GM21390 (cell line): ENCODE results near the gene SMIM21.

ENCODE experiments used
- ATAC-seq: cut with Tn5 transposase; IDR thresholded peaks from one replicate; pipeline ENCODE4 v1.9.1; 2021; ENCODE audit not compliant: unreplicated experiment

SMIM21 gene

DNA sequence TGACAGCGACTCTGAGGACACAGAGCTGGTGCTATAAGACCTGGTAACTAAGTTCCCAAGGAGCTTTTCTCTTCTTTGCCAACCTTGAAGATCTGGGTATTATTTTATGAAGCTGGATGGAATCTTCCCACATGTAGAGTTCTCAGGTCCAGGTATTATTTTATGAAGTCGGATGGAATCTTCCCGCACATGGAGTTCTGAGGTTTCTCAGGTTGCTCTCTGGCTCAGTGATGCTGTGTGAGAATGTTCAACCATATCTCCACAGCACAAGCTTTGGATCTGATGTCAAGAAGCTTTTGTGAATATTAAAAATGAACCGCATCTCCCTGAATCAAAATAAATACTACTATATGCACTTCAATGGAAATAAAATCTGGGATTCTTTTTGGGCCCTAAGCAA is at the start of gene SMIM21:
Gene SMIM21 (minus strand): TSS at position 101 of the 400 bp plus-strand sequence. CDS start 140 bp downstream, outside the sequence.
- ATAC-seq: no peak

DNA sequence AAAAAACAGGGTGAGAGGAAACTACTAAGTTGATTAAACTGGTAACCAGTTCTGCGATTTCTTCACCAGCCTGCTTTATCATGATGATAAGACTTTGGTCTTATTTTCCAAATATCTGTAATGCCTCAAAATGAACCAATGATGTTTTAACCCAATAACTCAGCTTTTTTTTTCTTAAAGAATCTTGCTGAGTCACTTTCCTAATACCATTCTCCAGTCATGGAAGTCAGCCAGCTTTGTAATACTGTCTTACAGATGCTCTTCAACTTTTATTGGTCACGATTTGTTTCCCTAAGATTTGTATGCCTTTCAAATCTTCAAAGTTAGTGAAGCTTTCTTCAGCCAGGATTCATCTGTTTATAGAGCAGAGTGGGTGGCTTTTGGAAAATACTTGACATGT is 47.7 kb upstream of the SMIM21 start:
- no peak for ATAC-seq

DNA sequence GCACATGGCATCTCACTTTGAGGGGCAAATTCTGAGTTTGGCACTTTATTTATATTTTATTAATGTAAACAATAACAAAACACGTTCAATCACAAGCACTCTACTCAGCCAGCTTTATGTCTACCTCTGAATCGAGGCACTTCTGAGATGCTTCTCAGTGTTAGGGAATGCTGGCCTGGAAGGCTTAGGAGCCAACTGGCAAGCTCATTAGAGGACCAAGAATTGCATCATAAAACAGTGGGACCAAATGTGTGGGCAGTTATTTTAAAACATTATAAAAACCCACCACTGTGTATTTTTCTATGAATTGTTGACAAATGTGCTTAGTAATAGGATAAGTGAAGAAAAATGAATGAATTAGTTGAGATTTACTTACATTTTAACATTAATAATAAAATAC is 46.8 kb upstream of the SMIM21 start:
- ATAC-seq: no peak

DNA sequence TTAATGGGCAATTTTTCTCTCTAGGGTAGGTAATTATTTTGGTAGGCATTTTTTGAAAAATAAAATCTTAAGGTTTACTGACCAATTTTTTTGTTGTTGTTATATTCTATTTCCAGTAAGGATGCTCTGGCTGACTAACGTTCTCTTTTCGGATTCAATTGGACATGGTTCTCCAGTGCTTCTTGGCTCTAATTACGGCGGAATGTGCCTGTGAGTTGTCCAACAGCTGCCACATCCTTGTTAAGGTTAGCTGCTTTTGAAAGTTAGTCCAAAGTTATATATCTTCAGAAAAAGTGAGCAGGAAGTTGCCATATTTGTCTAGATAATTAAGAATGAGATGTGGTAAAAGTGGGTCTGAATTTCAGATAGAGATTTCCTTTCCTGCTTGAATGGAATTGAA is 45.8 kb upstream of the SMIM21 start:
- ATAC-seq: no peak

DNA sequence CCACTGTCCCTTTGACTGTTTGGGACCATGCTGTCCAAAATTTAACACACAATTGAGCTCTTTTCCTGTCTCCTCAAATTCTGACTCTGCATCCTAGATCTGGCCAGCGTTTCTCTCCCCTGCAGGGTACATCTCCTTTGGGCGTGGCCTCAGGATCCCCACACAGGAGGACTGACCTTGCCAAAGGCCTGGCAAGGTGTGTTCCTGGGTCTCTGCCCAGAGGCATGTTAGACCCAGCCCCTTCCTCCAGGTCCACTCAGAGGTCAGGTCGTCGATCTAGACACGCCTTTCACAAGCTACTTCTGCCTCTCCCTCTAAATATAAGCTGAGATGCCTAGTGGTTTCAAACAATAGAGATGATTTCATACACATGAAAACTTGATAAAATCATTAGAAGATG is 45.4 kb upstream of the SMIM21 start:
- ATAC-seq: no peak

DNA sequence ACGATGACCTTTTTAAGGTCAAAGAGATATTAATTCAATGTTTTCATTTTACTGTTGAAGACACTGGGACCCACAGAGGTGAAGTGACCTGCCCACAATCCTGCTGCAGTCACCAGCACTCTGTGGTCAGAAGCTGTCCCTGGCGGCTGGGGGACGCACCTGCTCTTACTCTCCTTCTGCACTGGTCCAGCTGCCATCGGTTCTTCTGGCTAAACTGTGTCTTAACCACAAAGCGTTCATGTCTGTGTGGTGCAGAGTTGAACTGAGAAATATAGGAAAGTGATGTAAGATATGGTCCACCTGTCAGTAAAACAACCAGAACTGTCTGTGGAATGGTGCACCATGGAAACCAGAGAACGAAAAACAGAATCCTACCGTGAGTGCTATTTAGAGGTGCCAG is 44.9 kb upstream of the SMIM21 start:
- ATAC-seq: no peak

DNA sequence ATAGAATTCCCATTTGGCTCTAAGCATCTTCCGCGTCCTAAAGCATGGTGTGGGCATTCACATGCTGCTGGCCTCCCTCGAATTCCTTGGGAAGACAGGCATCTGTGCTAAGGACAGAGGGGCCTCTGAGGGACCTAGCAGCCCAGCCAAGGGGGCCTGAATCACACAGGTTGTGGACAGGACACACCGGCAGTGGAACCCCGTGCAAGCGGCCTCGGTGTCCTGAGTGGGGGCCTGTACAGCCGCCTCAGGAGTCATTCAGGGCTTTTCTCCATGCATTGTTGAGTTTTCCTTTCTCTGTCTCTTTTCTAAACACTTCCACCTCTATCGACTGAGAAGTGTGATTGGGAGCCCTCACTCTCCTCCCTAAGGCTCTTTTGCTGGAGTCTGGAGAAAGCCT is 44.3 kb upstream of the SMIM21 start:
- ATAC-seq: no peak

DNA sequence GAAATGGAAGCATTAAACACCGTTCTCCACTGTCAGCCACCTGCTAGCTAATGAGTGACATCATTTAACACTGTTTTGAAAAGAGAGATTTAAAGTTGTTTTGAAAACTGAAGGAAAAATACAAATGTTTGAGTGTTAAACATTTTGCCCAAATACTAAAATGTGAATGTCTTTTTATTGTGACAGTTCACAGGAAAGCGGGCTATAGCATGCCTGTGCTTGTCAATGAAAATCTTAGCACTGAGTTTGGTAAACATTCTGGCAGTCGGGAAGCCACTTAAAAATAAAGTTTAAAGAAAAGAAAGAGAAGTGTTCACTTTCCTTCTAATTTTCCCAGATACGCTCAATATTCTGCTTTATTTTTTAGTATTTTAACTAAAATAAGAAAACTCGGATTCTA is 40.3 kb upstream of the SMIM21 start:
- ATAC-seq: no peak

DNA sequence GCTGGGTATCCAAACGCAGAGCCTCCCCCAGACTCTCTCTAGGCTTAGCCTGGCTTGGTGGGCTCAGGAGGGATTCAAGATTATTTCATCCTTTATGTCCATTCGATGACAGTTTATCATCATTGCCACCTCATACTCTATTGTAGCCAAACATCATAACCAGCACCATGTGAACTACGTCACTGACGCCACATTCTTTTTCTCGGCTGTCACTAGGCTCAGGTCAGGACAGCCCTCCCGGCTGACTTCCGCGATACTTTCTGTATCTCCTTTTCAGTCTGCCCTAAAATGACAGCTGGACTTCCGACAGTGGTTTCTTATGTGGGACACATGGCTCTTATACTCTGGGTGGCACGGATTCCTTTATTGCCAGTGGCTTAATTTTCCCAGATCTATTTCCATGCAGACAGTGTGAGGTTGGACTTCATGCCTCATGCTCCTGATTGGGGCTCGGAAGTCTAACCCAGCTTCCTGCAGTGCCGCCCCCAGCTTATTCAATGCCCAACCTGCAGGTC is 39.8 kb upstream of the SMIM21 start:
- ATAC-seq: no peak

DNA sequence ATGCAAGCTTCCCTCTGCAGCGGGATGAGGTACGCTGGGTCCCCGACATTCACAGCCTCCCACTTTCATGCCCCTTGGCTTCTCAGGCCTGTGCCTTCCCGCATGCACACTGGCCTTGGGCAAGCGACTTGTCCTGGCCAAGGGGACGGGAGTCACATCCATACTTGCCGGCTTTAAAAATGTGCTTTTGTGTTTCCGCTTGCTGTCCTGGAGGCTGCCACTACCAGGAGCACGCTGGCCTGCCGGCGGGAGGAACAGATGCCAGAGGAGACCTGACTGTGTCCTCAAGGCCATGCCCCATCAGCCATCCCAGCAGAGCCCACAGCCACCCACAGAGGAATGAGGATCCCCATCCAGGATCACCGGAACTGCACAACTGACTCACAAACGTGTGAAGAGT is 36.9 kb upstream of the SMIM21 start:
- ATAC-seq: no peak

DNA sequence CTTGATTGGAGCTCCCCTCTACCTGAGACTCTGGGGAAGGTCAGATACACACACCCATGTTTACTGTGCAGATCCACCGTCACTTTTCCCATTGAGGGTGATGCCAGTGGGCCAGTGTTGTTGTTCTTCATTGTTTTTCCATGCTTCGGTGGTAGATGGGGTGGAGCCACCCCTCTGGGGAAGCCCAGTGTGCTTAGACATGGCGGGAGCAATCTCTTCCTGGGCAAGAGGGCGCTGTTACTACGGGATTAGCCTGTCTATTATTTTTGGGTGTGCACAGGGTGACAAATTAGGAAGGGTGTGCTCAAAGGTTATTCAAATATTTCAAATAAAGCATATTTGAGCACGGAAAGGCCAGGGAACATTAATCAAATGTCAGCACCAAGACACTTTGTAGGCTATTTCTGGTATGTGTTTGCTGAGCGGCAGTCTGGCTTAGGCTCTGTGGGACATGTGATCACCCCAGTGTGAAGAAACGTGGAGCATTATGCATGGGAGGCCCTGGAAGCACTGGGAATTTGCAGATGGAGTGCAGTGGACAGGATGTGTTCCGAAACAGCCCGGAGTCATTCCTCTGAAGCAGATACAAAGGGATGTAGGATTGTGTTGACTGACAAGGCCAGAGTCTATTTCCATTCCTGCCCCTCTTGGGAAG is 34.8 kb upstream of the SMIM21 start:
- ATAC-seq: no peak

DNA sequence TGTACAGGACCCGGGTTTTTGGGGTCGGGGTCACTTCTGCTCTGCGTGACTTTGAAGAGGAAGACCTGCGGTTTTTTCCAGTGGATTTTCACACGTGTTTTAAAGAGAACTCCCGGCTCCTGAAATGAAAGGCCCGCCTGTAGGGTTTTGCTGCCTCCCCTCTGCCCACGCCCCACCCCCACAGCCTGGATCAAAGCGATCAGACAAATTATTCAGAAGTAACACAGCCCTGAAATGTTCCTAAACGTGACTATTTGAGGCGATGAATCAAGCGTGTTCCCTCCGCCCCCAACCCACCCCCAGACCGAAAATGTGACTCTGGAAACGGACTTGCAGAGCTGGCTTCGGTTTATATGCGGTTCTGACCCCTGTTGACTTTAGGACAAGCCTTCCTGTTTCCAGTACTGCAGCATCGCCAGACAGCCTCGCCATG is 28.7 kb upstream of the SMIM21 start:
- no peak for ATAC-seq

DNA sequence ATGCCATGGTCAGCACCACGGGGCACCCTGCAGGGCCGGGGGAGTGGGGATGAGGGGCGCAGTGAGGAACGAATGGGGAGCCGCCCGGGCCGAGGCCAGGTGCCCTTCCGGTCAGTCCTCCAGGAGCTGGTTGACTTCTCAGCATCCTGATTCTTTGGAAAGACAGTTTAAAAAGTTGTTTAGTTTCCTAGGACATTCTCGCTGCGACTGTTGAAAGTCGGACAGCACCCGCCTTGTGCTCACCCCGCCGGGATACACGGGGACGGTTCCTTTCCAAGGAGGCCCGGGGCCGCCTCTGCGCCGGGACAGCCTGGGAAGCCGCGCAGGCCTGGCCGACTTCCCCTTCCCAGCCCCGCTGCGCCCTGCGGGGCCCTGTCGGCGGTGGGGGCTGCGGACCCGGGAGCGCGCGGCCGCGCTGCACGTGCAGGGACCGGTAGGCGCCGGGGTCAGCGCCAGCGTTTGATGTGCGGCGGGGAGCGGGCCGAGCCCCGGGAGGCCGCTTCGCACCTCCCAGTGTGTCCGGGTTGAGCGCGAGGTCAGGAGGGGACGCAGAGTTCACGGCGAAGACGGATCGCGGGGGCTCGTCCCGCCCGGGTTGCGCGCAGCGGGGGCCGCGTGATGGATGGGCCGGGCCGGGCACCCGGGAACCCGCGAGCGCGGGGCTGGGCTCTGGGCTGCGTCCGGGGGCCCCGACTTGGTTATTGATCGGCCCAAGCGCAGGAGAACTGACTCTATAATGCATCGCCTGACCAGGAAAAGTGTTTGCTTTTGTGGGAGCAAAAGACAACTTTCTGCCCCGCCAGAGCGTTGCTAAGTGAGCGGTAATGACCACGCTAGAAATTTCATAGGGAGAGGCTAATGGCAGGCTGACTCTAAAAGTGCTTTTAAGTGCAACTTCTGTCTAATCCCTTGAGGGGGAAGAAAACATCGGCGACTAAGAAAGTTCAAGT is 28.0 kb upstream of the SMIM21 start:
- ATAC-seq: no peak

DNA sequence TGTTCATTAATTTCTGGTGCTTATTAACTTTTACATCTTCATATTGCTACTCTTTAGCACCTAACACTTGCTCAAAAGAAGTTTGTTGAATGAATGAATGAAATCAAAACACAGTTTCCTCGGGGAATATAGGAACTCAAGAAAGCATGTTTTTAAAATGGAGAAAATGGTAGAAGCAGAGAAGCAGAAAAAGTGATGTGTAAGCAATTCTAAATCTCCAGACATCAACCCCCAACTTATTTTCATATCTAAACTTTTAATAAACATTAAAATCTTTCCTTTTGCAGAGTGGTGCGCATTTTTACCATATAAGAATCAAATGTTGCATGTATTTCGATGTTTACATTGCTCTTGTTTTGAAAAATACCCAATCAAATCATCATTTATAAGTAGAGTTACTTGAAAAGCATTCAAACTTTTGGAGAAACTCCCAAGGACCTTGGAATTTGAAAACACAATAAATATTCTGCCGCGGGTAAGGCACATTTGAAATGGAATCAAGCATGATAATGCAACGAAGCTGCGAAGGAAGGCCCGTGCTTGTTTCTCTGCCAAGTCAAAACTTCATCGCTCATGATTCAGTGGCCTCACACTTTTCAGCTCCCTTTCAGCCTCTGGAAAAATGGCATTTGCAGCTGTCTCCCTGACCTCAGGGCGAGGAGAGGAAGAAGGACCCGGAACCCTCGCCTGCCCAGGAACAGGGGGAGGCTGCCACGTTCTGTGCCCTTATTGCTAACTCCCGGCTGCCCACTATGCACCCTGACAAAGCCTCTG is 26.7 kb upstream of the SMIM21 start:
- no peak for ATAC-seq

DNA sequence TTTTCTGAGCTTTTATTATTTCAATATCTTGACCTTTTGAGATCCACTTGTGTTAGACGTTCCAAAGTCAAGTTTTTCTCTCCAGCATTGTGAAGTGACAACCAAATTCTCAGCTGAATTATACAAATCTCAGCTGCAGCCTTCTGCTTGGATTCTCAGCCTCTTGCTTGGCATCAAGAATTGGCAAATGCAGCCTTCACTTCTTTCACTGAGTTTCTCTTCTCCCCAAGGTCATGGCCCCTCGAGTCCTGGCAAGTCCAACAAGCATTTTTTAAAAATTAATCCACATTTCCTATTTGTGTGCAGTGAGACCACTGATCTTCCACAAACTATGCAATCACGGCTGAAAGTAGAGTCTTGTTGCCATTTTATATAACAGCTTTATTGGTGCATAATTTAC is 23.4 kb upstream of the SMIM21 start:
- no peak for ATAC-seq

DNA sequence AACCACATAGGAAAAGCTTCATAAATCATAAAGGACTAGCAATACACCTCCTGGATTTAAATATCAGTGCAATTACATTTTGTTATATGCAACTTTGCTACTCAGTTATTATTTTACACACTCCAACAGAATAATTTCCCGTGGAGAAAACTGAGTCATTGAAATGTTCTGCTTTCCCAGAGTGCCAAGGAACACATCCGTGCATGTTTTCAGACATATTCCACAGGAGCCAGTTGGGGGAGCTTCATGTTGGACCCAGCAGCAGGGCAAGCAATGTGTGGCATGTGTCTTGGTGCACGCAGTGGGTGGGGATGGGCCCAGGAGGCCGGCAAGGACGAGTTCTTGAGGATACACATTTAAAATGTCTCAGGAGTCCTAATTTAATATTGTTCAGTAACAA is 14.4 kb upstream of the SMIM21 start:
- no peak for ATAC-seq

DNA sequence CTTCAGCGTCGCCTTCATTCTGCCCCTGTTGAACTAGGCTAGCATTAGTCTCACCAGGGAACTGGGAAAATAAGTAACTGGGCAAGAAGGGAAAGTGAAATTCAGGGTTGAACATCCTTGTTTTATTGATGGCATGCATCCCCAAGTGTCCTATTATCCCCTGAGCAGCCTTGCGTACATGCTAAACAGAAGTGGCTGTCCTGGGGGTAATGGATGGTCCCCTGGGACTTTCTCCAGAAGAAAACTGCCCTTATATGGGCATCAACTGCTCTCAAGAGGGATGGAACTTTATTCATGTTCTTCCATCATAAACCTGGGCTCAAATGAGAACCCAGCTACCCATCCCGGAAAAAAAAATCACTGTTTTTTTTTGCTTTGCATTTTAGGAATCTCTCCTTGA is 11.8 kb upstream of the SMIM21 start:
- no peak for ATAC-seq

DNA sequence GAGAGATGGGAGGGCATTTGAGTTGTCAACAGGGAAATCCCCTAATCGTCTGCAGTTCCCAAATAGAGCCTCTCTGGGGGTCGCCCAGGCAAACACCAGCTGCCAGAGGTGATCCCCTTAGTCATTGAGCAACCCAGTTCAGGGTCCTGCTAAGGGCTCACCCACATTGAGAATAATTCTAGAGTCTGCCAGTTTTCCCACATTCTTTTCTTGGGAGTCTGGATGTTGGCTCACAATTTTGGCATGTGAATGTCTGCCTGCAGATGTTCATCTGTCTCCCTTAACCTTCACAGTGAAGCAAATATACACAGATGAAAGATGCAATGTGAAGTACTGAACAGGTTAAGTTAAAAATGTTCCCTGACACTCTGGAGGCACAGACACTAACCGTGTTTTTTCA is 11.4 kb upstream of the SMIM21 start:
- ATAC-seq: no peak

DNA sequence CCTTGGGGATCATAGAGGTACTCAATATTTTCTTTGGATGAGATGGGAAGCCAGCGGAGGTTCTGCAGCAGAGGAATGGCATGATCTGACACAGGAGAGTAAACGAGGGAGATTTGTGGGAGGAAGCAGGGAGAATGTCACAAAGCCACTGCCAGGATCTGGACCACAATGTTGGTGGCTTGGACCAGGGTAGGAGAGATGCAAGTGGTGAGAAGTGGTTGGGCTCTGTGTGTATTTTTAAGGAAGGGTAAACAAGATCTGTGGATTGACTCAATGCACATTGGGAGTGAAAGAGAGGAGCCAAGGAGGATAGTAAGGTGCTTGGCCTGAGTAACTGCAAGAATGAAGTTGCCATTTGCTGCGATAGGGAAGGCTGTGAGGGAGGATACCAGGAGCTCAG is 10.5 kb upstream of the SMIM21 start:
- no peak for ATAC-seq

DNA sequence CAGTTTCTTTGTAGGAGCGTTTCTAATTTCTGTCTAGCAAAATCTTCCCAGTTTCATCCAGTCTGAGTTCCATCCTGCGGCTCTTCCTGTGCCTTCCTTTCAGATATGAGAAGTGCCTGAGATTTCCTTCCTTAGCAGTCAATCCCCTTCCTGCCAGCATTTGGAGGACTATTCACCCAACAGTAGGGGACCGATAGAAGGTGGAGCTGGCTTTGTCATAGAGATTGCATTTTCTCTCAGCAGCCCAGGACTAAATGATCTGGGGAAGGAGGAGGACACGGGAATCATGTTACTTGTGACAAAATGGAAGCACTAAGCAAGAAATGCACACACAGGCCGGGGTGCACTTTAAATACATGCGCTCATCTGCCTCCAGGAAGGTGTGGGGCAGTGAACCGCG is 5.6 kb upstream of the SMIM21 start:
- no peak for ATAC-seq

DNA sequence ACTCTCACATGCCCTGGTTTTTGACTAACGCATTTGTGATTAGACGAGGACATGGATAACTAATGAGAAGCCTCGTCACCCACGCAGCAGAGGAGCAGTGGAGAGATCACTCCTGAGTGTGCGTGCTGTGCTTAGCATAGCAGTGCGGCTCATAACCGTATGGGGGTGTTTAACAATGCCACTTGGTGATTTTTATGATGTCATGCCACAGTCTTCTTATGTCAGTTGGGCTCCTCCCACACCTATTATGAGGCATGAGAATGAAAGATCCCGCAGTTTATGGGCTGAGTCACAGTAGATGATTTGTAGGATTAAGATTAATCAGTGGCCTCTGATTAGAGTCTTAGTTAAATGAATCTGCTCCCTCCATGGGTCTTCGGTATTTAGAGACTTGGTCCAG is 2.5 kb upstream of the SMIM21 start:
- no peak for ATAC-seq
